HepG2 (cell line): ENCODE data around the gene CUL5. TPM values are rescaled to one million over a fixed set of nuclear protein-coding genes. Genes with fewer than 3 reads are reported as not detected.

Source experiments
- ARNTL ChIP-seq: sonication (generic); formaldehyde crosslinking; IDR thresholded peaks from 2 replicates; pipeline ENCODE4 v1.4.0; 2020; ENCODE audit warnings: mild to moderate bottlenecking, missing genetic modification reagents
- ATF7 ChIP-seq, 2 experiments: fragments of 450-650 bp in 1 of 2; sonication (generic) in 1 of 2; formaldehyde crosslinking in 1 of 2; IDR thresholded peaks; 2 replicates each; pipeline versions ENCODE4 v1.4.0 to v1.6.1; 2016 to 2020; ENCODE audit warnings: antibody characterized with exemption in 1 of 2, mild to moderate bottlenecking in 1 of 2, missing genetic modification reagents in 1 of 2
- DPF2 ChIP-seq: sonication (generic); formaldehyde crosslinking; IDR thresholded peaks from 2 replicates; pipeline ENCODE4 v1.4.0; 2020; ENCODE audit warnings: mild to moderate bottlenecking, low read depth, missing genetic modification reagents, borderline replicate concordance
- EHMT2 ChIP-seq: fragments of 200-600 bp; sonication (generic); IDR thresholded peaks from 2 replicates; pipeline ENCODE4 v1.7.0; 2017; ENCODE audit warnings: antibody characterized with exemption, low read depth, low read length, borderline replicate concordance
- FIP1L1 ChIP-seq: fragments of 200-400 bp; formaldehyde crosslinking; IDR thresholded peaks from 2 replicates; pipeline ENCODE4 v1.6.1; 2018; ENCODE audit warnings: low read depth, mild to moderate bottlenecking, low read length, moderate library complexity, borderline replicate concordance; ENCODE audit not compliant: insufficient read depth
- GLI4 ChIP-seq: sonication (generic); formaldehyde crosslinking; IDR thresholded peaks from 2 replicates; pipeline ENCODE4 v1.5.1; 2020; ENCODE audit warnings: missing genetic modification reagents, mild to moderate bottlenecking, moderate library complexity, borderline replicate concordance
- MTF1 ChIP-seq: sonication (generic); formaldehyde crosslinking; IDR thresholded peaks from 2 replicates; pipeline ENCODE4 v1.5.0; 2020; ENCODE audit warnings: missing genetic modification reagents
- NFRKB ChIP-seq: fragments of 450-650 bp; IDR thresholded peaks from 2 replicates; pipeline ENCODE4 v1.6.1; 2017
- RFX5 ChIP-seq: IDR thresholded peaks from 2 replicates; pipeline ENCODE4 v1.6.1; 2011; ENCODE audit warnings: low read depth, low read length, improper control_type of control experiment
- SAP130 ChIP-seq: IDR thresholded peaks from 2 replicates; pipeline ENCODE4 v1.6.1; 2016; ENCODE audit warnings: low read depth
- SCMH1 ChIP-seq: sonication (generic); formaldehyde crosslinking; IDR thresholded peaks from 2 replicates; pipeline ENCODE4 v1.9.0; 2021; ENCODE audit warnings: missing genetic modification reagents, mild to moderate bottlenecking, borderline replicate concordance
- SP1 ChIP-seq, 2 experiments: fragments of 450-650 bp in 1 of 2; sonication (generic) in 1 of 2; formaldehyde crosslinking in 1 of 2; IDR thresholded peaks; 2 replicates each; pipeline versions ENCODE4 v1.4.0 to v1.6.1; 2016 to 2020; ENCODE audit warnings: missing genetic modification reagents in 1 of 2
- TCF7L2 ChIP-seq: IDR thresholded peaks from 2 replicates; pipeline ENCODE4 v1.6.1; 2011; ENCODE audit warnings: mild to moderate bottlenecking, low read depth, low read length, moderate library complexity
- ZBTB4 ChIP-seq: sonication (generic); formaldehyde crosslinking; IDR thresholded peaks from 2 replicates; pipeline ENCODE4 v1.4.0; 2020; ENCODE audit warnings: missing genetic modification reagents, mild to moderate bottlenecking, borderline replicate concordance
- ZIK1 ChIP-seq: sonication (generic); formaldehyde crosslinking; IDR thresholded peaks from 2 replicates; pipeline ENCODE4 v1.5.0; 2020; ENCODE audit warnings: mild to moderate bottlenecking, low read depth, missing genetic modification reagents, borderline replicate concordance
- ZKSCAN5 ChIP-seq: sonication (generic); formaldehyde crosslinking; IDR thresholded peaks from 2 replicates; pipeline ENCODE4 v1.5.1; 2020; ENCODE audit warnings: mild to moderate bottlenecking, missing genetic modification reagents
- ZNF138 ChIP-seq: sonication (generic); formaldehyde crosslinking; IDR thresholded peaks from 2 replicates; pipeline ENCODE4 v1.5.0; 2020; ENCODE audit warnings: mild to moderate bottlenecking, low read depth, missing genetic modification reagents
- ZNF337 ChIP-seq: sonication (generic); formaldehyde crosslinking; IDR thresholded peaks from 2 replicates; pipeline ENCODE4 v1.5.1; 2020; ENCODE audit warnings: missing genetic modification reagents, low read depth, mild to moderate bottlenecking, borderline replicate concordance
- ZNF33B ChIP-seq: sonication (generic); formaldehyde crosslinking; IDR thresholded peaks from 2 replicates; pipeline ENCODE4 v1.5.1; 2020; ENCODE audit warnings: mild to moderate bottlenecking, missing genetic modification reagents
- ZNF557 ChIP-seq: sonication (generic); formaldehyde crosslinking; IDR thresholded peaks from 2 replicates; pipeline ENCODE4 v1.4.0; 2020; ENCODE audit warnings: missing genetic modification reagents
- ZSCAN21 ChIP-seq: sonication (generic); formaldehyde crosslinking; IDR thresholded peaks from 2 replicates; pipeline ENCODE4 v1.8.0; 2022; ENCODE audit warnings: mild to moderate bottlenecking, missing genetic modification reagents, moderate library complexity, borderline replicate concordance
- polyA plus RNA-seq, 8 experiments: library from polyadenylated mRNA; depleted of rRNA in 3 of 8; stranded (reverse) in 7 of 8; unstranded in 1 of 8; fragments of >200 nt; fragmentation: Illumina TruSeq in 4 of 8; extraction: Trizol in 4 of 8; gene quantifications; 2 replicates each; pipeline versions ENCODE4 v1.2.1 to v1.2.3, GENCODE V29; 2011 to 2016; ENCODE audit warnings: low read depth in 4 of 8, missing spikeins in 1 of 8, mixed read lengths in 1 of 8; ENCODE audit not compliant: insufficient read depth in 1 of 8
- total RNA-seq, 5 experiments: library from RNA; depleted of rRNA; stranded (reverse); fragments of >200 nt; fragmentation: Illumina TruSeq; extraction: Trizol; gene quantifications; 2 replicates each; pipeline ENCODE4 v1.2.3, GENCODE V29; 2016; ENCODE audit warnings: low read depth in 1 of 5
- TF ChIP-seq, protein P1 (sequence below): conservative IDR thresholded peaks from 2 replicates; pipeline ENCODE4 v1.6.1; 2018; ENCODE audit warnings: missing genetic modification reagents
- TF ChIP-seq, protein P2 (sequence below): sonication (generic); formaldehyde crosslinking; IDR thresholded peaks from 2 replicates; pipeline ENCODE4 v1.4.0; 2020; ENCODE audit warnings: mild to moderate bottlenecking, low read depth, missing genetic modification reagents

The CUL5 gene
- total and polyA plus RNA-seq, 2 of the 13 experiments (the other 11 are each of a cell fraction or from before 2014, with no cell fraction given): 7.0 to 24.7 TPM

- TF ChIP-seq ZNF337 (CRISPR knock-in tag) (0 out of 2 replicates have a peak, but pooled peaks have one; percentile 38), NFRKB (no peak), GLI4 (no peak; the same call in 1 of the 2 replicates), ARNTL (CRISPR knock-in tag) (no peak; the same call in 1 of the 2 replicates), ZBTB4 (CRISPR knock-in tag) (no peak), RFX5 (no peak), ATF7 (IDR thresholded peaks at IDR 0.05) (no peak), ATF7 (CRISPR knock-in tag; IDR thresholded peaks at IDR 0.05) (no peak), ZNF557 (CRISPR knock-in tag) (no peak), DPF2 (CRISPR knock-in tag) (no peak), ZNF138 (CRISPR knock-in tag) (0 out of 2 replicates have a peak, but pooled peaks have one; percentile 79), EHMT2 (no peak), MTF1 (peak; percentile 15; the same call in 1 of the 2 replicates), FIP1L1 (no peak), SAP130 (CRISPR knock-in tag) (peak; percentile 91), ZIK1 (CRISPR knock-in tag) (no peak), ZSCAN21 (peak; percentile 80), SCMH1 (CRISPR knock-in tag) (no peak), ZKSCAN5 (CRISPR knock-in tag) (no peak), ZNF33B (peak; percentile 73; the same call in 1 of the 2 replicates), TCF7L2 (no peak), SP1 (IDR thresholded peaks at IDR 0.05) (no peak), SP1 (CRISPR knock-in tag; IDR thresholded peaks at IDR 0.05) (peak; percentile 90)
- TF ChIP-seq, protein P1, sequence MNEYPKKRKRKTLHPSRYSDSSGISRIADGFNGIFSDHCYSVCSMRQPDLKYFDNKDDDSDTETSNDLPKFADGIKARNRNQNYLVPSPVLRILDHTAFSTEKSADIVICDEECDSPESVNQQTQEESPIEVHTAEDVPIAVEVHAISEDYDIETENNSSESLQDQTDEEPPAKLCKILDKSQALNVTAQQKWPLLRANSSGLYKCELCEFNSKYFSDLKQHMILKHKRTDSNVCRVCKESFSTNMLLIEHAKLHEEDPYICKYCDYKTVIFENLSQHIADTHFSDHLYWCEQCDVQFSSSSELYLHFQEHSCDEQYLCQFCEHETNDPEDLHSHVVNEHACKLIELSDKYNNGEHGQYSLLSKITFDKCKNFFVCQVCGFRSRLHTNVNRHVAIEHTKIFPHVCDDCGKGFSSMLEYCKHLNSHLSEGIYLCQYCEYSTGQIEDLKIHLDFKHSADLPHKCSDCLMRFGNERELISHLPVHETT (CRISPR knock-in tag): no peak; the same call in 1 of the 2 replicates
- TF ChIP-seq, protein P2, sequence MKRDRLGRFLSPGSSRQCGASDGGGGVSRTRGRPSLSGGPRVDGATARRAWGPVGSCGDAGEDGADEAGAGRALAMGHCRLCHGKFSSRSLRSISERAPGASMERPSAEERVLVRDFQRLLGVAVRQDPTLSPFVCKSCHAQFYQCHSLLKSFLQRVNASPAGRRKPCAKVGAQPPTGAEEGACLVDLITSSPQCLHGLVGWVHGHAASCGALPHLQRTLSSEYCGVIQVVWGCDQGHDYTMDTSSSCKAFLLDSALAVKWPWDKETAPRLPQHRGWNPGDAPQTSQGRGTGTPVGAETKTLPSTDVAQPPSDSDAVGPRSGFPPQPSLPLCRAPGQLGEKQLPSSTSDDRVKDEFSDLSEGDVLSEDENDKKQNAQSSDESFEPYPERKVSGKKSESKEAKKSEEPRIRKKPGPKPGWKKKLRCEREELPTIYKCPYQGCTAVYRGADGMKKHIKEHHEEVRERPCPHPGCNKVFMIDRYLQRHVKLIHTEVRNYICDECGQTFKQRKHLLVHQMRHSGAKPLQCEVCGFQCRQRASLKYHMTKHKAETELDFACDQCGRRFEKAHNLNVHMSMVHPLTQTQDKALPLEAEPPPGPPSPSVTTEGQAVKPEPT: no peak
These were observed 112.8 kb downstream of the CUL5 start, which contains the start of gene ACAT1 (continued) for GRCh38 chr11:108121274-108122155.
